GM19438 (cell line): ENCODE measurements around the gene HAPSTR1.
A peak's percentile ranks its signal among the peaks of the same experiment; 100 is the strongest.

Source experiments
- ATAC-seq: cut with Tn5 transposase; IDR thresholded peaks from one replicate; pipeline ENCODE4 v1.9.1; 2021; ENCODE audit warnings: low read depth; ENCODE audit not compliant: unreplicated experiment

Gene HAPSTR1

DNA sequence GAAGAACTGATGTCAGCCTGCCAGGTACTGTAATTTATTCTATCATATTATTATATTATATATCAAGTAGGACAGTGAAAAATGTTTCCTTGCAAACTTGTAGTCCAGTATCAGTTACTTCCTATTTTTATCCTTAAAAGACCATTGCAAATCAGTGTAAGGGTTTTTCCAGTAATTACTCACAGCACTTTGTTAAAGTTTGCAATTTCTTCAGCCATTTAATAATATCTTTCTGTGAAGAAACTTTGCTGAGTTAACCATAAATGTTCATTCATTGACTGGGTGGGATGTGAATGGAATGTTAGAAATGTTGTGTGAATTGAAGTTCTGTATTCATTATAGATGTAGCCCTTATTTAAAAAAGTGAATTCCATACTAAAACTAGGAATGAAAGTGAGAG lies 26.7 kb downstream of the HAPSTR1 start:
- no peak for ATAC-seq

DNA sequence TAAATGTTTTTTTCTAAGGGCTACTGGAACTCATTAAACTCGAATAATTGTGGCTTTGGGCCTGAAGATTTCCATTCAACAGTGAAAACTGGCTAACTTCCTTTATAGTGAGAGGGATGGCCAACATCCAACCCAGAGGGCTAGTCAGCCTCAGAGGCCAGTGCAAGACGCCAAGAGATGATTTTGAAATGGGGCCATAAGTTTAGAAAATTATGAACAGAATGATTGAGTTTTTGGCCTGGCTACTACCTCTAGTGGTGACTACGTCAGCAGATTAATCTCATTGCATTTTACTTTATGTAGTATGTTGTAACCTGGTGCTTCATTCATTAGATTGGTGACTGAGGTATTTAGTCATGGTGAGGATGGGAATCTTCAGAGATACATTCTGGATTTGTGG lies 28.4 kb downstream of the HAPSTR1 start:
- ATAC-seq: no peak

DNA sequence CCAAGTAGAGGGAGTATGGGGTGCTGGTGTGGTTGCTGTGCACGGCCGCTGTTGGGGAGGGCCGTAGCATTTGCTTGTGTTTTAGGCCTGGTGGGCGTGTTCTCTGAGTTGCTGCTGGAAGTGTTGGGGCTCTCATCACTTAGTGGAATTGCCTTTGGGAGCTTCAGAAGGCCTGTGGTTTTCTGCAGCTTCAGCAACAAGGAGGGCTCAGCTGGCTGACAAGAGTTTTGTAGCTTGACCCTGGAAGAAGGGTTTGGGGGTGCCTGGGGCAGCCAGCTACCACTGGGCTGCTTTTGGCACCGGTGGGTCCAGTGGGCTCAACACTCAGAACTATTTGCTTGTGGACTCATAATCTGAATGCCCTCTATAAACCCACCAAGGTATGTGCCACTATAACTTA lies 30.9 kb downstream of the HAPSTR1 start:
- ATAC-seq: no peak

DNA sequence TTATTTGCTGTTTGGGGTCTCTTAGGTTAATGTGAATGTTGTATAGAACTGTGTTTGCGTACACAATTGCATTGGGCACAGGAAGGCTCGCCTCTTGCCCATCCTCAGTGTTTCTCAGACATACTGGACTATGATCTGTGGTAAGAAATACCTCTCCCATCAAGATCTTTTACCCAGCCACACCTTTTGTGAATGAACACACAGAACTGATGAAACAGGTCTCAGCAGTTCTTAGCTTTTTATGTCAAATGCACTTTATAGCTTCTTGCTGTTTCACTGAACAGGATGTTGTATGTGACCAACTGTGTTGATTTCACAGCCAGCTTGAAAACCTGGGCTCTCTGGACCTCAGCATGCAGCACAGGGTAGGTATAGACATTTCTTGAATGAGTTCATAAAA lies 31.5 kb downstream of the HAPSTR1 start:
- no peak for ATAC-seq

DNA sequence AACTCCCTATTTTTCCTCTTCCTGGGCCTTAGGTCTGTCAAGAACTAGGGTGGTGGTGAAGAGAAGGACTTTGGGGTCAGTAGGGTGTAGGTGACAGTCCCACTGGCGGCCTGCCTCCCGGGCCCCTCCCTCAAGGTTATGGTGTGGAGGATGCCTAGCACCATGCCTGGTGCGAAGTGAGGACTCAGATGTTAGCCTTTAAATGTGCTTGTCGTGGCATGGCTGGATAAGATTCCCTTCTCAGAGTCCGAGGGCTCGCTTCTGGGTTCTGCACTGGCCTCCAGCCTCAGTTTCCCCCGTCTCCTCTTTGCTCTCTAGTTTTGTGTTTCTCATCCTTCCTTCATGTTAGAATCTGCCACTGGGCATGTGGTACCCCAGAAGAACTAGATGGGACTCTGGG lies 32.0 kb downstream of the HAPSTR1 start:
- no peak for ATAC-seq

DNA sequence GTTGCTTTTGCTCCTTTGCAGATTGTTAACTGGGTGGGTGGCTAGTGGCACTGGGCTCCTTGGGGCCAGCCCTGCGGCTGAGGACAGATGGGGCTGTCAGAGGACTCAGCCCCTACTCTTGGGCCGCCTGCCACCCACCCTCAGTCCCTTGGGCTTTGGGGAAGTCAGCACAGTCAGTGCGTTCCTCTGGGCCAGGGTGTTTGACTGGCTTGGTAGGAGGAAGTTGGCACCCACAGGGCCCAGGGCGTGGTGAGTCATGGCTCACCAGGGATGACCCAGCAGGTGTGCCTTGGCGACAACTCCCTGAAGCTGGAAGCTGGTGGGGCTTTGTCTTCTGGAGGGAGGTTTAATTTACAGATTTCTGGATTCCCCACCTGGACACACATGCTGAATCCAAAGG lies 32.4 kb downstream of the HAPSTR1 start:
- ATAC-seq: no peak

DNA sequence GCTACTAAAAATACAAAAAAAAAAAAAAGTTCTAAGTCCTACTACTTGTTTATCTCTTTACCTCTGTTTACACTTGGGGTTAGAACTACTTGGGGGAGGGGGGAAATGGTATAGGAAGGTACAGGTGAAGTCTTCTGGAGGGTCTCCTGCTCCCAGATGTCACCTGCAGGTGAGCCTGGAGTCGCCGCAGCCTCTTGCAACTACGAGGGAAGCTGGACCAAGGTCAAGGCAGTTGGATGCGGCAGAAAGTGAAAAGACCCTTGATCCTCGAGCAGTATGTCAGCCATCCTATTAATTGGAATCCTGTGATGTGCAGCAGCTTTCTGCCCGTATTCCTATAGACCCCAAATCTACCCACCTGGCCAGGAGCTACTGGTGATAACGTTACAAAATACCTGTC lies 33.0 kb downstream of the HAPSTR1 start:
- no peak for ATAC-seq

DNA sequence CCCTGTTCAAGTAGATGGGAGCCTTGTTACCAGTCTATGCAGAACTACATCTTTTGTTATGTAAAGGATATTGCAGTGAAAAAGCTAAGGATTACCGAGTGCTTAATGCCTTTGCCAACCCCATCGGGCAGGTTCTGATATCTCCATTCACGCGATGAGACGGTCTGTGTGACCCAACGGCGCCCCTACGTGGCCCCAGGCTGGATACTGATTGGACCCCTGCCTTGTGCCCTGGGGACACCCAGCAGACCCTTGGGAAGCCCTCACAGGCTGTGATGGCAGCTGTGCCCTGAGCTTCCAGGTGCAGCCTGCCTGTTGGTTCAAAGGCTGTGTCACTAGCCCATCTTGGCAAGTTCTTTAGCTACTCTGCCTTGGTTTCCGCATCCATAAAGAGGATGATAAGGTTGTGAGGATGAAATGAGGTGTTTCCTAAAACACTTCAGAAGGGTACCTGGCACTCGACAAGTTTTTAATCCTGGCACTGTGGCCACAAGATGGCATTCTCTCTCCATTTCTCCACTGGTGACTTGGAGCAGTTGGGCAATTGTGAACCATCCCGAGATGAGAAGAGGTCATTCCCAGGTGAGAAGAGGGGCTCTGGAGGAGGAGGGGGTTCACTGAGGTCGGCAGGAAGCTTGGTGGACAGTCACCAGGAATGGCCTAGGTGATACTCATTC lies 33.6 kb downstream of the HAPSTR1 start:
- ATAC-seq: no peak

DNA sequence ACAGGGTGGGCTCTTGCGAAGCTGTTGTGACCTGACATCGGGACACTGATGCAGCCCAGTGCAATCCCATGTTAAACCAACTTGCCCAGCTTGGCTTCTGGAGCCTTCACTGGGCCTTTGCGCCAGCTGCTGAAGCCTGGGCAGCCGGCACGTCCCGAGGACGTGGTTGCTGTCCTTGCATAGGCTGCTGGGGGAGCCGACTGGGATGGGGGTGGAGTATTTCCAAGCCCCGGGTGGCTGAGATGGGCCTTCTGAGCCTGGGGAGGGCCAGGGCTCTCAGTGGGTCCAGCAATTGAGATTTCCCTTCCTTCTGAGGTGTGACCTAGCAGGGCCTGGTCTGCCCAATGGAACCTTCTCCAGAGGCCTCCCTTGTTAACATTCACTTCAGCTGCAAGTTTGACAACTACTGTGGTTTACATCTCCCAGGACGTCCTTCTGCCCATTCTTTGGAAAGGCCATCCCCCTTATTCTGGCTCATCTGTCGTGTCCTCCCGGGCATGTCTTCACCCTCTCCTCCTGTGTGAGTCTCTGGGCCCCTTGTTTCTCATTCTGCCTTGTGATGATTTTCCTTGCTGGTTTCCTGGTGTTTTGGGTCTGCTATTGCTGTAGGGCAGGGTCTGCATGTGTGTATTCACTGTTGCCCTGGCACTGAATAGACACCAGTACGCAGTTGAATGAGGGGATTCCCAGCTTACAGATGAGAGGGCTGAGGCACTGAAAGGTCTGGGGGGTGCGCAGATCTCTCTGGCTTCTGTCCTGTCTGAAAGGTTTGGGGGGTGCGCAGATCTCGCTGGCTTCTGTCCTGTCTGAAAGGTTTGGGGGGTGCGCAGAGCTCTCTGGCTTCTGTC lies 34.4 kb downstream of the HAPSTR1 start:
- ATAC-seq: no peak

DNA sequence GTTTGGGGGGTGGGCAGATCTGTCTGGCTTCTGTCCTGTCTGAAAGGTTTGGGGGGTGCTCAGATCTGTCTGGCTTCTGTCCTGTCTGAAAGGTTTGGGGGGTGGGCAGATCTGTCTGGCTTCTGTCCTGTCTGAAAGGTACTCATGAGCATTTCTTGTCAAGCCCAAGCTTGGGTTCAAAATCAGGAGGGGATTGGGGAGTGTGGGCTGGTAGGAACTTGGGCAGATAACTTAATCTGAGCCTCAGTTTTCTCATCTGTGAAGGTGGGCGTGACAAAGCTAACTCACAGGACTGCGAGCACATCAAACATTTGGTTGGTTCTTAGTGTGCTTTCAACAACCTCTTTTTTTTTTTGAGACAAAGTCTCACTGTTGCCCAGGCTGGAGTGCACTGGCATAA lies 35.2 kb downstream of the HAPSTR1 start:
- no peak for ATAC-seq

DNA sequence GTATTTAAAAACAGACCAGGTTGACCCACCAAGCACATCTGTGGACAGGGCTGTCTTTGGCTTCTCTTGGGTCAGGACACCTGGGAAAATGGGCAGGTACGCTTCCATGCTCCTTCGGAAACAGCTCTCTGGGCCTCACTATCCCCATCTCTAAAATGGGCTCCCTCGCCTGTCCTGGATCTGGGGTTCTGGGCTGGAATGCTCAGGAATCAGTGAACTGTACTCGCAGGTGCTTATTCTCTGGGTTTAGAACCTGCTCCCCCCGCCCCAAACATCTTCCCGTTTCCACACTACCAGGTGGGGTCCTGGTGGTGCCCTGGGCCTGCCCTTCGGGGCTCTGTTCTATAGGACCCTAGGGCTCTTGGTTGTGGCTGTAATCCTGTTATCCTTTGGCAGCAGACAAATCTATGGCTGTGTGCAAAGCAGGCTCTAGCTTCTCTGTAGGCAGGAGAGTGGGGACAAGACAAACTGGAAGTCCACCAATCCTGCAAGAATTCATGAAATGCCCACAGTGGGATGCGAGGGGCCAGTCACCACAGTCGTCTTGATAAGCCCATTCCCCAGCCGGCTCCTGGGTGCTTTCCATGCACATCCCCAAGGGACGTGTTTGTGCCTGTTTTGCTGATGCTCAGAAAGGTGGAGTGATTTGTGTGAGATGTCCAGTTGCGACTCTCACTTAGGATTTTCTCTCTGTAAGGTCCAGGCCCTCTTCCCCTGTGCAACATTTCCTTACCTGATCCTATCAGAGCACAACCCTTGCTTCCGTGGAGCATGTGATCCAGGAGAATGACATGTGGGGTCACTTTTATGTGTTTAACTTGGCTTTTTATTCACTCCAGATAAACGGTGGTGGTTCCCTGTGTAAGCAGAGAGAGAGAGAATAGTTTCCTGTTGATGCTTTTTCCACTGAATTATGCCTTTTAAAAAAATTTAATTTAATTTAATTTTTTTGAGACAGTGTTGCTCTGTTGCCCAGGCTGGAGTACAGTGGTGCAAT lies 37.2 kb downstream of the HAPSTR1 start:
- no peak for ATAC-seq

DNA sequence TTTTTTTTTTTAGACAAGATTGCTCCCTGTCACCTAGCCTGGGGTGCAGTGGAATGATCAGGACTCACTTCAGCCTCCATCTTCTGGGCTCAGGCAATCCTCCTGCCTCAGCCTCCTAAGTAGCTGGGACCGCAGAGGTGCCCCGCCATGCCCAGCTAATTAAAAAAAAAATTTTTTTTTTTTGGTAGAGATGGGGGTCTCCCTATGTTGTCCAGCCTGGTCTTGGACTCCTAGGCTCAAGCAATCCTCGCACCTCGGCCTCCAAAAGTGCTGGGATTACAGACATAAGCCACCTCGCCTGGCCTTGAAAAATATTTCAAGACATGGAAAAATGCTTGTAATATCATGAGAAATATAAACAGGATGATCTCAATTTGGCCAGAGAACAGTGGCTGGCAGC lies 42.9 kb downstream of the HAPSTR1 start:
- ATAC-seq: no peak

DNA sequence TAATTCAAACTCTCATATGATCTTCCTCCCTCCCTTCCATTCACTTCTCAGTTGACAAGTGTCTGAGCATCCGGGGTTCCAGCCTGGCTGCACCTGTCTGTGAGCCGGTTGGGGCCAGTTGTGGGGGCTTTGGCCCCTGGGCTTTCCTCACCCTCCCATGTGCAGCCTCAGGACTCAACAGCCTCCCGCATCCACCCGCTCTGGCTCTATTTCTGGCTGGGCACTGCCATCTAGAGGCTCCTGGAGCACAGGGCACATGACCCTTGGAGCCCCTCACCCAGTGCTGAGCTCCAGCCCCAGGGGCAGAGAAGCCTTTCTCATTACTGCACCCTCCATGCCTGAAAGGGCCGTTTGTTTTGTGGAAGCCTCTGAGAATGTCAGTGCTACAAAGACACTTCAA lies 43.3 kb downstream of the HAPSTR1 start:
- peak; percentile 49 for ATAC-seq

DNA sequence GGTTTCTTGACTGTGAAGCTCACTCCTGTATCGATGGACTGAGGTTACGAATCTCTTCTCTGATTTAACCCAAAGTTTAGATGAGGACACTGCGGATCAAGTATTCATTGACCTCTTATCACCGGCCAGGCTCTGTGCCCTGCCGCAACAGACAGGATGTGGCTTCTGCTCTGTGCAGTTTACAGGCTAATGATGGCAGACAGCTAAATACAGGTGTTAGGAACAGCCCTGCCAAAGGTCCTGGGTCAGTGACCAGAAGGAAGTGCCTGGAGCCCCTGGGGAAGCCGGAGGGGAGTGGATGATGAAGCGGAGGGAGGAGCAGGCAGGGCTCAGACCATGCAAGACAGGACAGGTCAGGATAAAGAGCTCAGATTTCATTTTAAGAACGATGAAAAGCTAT lies 44.4 kb downstream of the HAPSTR1 start:
- peak; percentile 53 for ATAC-seq

DNA sequence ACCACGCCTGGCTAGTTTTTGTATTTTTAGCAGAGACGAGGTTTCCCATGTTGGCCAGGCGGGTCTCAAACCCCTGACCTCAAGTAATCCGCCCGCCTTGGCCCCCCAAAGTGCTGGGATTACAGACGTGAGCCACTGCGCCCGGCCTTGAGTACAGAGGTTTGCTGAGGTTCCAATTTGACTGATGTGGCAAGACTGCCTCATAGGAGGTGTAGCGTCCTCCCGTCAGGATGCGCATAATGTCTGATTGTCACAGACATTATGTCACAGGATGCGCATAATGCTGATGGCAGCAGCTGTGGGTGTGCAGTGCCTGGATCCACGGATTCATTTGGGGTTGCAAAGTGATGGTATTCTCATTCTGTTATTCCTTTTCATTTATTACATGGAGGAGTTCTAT lies 45.2 kb downstream of the HAPSTR1 start:
- no peak for ATAC-seq

DNA sequence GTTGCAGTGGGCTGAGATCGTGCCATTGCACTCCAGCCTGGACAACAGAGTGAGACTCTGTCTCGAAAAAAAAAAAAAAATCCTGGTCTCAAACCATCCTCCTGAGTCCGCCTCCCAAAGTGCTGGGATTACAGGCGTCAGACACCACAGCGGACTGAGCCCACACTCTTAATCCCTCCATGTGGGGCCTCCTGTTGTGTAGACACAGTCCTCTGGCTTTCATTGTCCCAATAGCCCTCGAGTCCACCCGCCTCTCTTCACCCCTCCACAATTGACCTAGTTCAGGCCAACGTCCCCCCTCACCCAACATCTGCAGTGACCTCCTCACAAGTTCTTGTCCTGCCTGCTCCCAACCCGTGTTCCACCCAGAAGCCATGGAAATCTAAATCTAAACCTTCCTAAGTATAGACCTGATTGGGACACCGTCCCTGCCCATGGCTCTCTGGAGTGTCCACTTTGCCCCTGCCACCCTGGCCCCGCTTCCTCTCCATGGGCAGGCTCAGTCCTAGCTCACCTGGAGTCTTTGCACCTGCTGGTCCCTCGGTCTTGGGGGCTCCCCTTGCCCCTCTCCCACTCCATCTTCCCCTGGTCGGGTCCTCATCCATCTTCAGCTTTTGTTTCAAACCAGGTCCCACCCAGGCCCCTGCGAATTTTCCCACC lies 46.7 kb downstream of the HAPSTR1 start:
- ATAC-seq: no peak

DNA sequence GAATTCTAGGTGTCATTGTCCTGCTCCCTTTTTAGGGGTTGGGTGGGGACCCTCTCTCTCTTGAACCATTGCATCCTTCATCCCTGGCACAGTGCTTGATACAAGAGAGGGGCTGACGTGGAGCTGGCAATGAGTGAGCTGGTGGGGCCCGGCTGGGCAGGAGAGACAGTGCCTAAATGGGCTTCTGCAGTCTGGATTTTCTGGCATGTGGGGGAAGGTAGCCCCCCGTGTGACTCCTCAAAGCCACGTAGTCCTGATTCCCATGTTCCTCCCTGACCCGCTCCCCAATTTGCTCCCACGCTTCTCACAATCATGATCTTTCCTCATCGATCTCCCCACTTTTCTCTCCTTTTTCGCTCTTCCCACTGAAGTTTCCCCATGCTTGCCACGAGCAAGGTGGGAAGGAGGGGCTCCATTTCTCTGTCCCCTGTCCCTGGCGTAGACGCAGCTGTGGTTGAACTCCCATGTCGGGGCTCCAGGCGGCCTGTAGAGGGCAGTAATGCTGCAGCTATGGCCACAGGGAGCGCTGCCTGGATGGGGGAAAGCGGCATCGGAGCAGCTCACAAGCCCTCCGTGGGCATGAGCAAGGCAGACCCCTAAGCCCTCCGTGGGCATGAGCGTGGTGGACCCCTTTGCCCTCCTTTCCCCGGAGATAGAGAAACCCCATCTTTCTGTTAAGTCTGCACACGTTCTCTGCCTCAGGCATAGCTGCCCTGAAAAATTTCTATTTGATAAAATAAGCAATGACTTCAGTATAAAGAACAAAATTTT lies 47.5 kb downstream of the HAPSTR1 start:
- no peak for ATAC-seq

DNA sequence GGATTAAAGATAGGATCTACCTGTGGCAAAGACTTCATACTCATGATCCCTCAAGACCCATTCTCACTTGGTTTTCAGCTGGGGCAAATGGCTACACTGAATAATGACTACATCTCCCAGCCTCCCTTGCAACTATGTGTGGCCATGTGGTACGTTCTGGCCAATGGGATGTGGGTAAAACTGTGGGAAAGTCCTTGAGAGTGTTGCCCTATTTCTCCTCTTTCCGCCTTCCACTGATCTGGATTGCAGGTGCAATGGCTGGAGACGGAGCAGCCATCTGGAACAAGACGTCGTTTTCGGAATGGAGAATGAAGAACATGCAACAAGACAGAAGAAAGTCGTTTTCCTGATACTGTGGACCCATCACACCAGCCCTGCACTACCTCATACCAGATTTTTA lies 48.5 kb downstream of the HAPSTR1 start:
- no peak for ATAC-seq
